NB4 (cell line): ENCODE results near the gene NUTM2B.
"Not testable (repeated sequence)": the region's sequence is repeated elsewhere in the genome, so short reads cannot be mapped to it uniquely, and the experiment has no call there.

ENCODE experiments used
- POLR2A ChIP-seq: IDR thresholded peaks from 2 replicates; pipeline ENCODE4 v1.6.1; 2011; ENCODE audit warnings: mild to moderate bottlenecking; ENCODE audit not compliant: insufficient read length; ENCODE audit errors: extremely low read depth
- TF ChIP-seq, protein P1 (sequence below): IDR thresholded peaks from one replicate; pipeline ENCODE4 v1.5.1; 2012; ENCODE audit warnings: low read depth, low read length

DNA sequence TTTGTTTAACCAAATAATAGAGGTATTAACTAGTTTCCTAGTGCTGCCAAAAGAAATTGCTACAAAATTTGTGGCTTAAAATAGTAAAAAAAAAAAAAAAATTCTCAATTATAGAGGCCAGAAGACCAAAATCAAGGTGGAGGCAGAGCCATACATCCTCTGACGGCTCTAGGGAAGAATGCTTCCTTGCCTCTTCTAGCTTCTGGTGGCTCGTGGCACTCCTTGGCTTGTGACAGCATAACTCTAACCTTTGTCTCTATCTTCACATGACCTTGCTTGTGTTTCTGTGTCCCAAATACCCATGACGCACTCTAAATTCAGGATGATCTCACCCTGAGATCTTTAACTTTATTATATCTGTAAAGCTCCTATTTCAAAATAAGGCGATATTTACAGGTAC lies 38.3 kb upstream of the NUTM2B start:
- TF ChIP-seq, protein P1, sequence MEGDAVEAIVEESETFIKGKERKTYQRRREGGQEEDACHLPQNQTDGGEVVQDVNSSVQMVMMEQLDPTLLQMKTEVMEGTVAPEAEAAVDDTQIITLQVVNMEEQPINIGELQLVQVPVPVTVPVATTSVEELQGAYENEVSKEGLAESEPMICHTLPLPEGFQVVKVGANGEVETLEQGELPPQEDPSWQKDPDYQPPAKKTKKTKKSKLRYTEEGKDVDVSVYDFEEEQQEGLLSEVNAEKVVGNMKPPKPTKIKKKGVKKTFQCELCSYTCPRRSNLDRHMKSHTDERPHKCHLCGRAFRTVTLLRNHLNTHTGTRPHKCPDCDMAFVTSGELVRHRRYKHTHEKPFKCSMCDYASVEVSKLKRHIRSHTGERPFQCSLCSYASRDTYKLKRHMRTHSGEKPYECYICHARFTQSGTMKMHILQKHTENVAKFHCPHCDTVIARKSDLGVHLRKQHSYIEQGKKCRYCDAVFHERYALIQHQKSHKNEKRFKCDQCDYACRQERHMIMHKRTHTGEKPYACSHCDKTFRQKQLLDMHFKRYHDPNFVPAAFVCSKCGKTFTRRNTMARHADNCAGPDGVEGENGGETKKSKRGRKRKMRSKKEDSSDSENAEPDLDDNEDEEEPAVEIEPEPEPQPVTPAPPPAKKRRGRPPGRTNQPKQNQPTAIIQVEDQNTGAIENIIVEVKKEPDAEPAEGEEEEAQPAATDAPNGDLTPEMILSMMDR = not testable (repeated sequence)
- TF ChIP-seq POLR2A = not testable (repeated sequence)
